ENCODE measurements around the gene REV3L.
A peak's percentile ranks its signal among the peaks of the same experiment; 100 is the strongest.
"Not testable (repeated sequence)": the region's sequence is repeated elsewhere in the genome, so short reads cannot be mapped to it uniquely, and the experiment has no call there.

REV3L gene

GRCh38 chr6:111297776-111298175 is 185.2 kb downstream of the REV3L start:
- Histone ChIP-seq H3K9me3 (ENCODE audit: control insufficient read depth, insufficient read depth, low read length) (no peaks in the 10 kb centered on the region), H3K79me2 (ENCODE audit: control insufficient read depth, low read length) (no peaks in the 10 kb centered on the region), H3K4me2 (ENCODE audit: low read length) (no peak overlapping the region), H3K36me3 (ENCODE audit: control insufficient read depth, low read length) (peaks cover 31% of the 10 kb centered on the region), H3F3A (ENCODE audit: control insufficient read depth, insufficient read depth) (0 out of 2 replicates have a peak, but pooled peaks cover 7% of the 10 kb centered on the region), H3K4me1 (ENCODE audit: control insufficient read depth, low read length) (peaks cover 12% of the 10 kb centered on the region), H3K27ac (ENCODE audit: low read depth, low read length) (no peak overlapping the region), H4K20me1 (ENCODE audit: control insufficient read depth, insufficient read depth, low read depth, low read length) (no peaks in the 10 kb centered on the region), H3K27me3 (ENCODE audit: control insufficient read depth, low read length) (no peaks in the 10 kb centered on the region), H3K9me2 (replicated peaks; ENCODE audit: control insufficient read depth, low read length) (no peaks in the 10 kb centered on the region), H3K4me3 (ENCODE audit: low read length) (no peak overlapping the region)
- TF ChIP-seq CTCF (IDR thresholded peaks at IDR 0.05; ENCODE audit: low read depth, low read length, poor library complexity, severe bottlenecking): no peak
- no peak for TF ChIP-seq EZH2phosphoT487 (IDR thresholded peaks at IDR 0.05; ENCODE audit: borderline replicate concordance, low read length)

- TF ChIP-seq CTCF (IDR thresholded peaks at IDR 0.05; ENCODE audit: low read depth, low read length, poor library complexity, severe bottlenecking): no peak
- no peak for TF ChIP-seq EZH2phosphoT487 (IDR thresholded peaks at IDR 0.05; ENCODE audit: borderline replicate concordance, low read length)
- Histone ChIP-seq H3K79me2 (ENCODE audit: control insufficient read depth, low read length) (no peaks in the 10 kb centered on the region), H3K27ac (ENCODE audit: low read depth, low read length) (no peak overlapping the region), H3K4me2 (ENCODE audit: low read length) (no peak overlapping the region), H4K20me1 (ENCODE audit: control insufficient read depth, insufficient read depth, low read depth, low read length) (no peaks in the 10 kb centered on the region), H3K4me3 (ENCODE audit: low read length) (no peak overlapping the region), H3K9me2 (replicated peaks; ENCODE audit: control insufficient read depth, low read length) (no peaks in the 10 kb centered on the region), H3K4me1 (ENCODE audit: control insufficient read depth, low read length) (no peaks in the 10 kb centered on the region), H3F3A (ENCODE audit: control insufficient read depth, insufficient read depth) (0 out of 2 replicates have a peak, but pooled peaks cover 6% of the 10 kb centered on the region), H3K9me3 (ENCODE audit: control insufficient read depth, insufficient read depth, low read length) (no peaks in the 10 kb centered on the region), H3K36me3 (ENCODE audit: control insufficient read depth, low read length) (peaks cover 19% of the 10 kb centered on the region), H3K27me3 (ENCODE audit: control insufficient read depth, low read length) (no peaks in the 10 kb centered on the region)
Observed at GRCh38 chr6:111294374-111294967, 188.5 kb downstream of the REV3L start.

- H4K20me1 ChIP-seq (ENCODE audit: control insufficient read depth, insufficient read depth, low read depth, low read length): no peaks in the 10 kb centered on the region
- no peak overlapping the region for H3K27ac ChIP-seq (ENCODE audit: low read depth, low read length)
- H3K4me3 ChIP-seq (ENCODE audit: low read length): no peak overlapping the region
- H3K27me3 ChIP-seq (ENCODE audit: control insufficient read depth, low read length): no peaks in the 10 kb centered on the region
- H3F3A ChIP-seq (ENCODE audit: control insufficient read depth, insufficient read depth): no peaks in the 10 kb centered on the region
- H3K9me3 ChIP-seq (ENCODE audit: control insufficient read depth, insufficient read depth, low read length): no peaks in the 10 kb centered on the region
- 0 out of 2 replicates have a peak, but pooled peaks cover 3% of the 10 kb centered on the region for H3K36me3 ChIP-seq (ENCODE audit: control insufficient read depth, low read length)
- H3K9me2 ChIP-seq (replicated peaks; ENCODE audit: control insufficient read depth, low read length): no peaks in the 10 kb centered on the region
- no peak overlapping the region for H3K4me2 ChIP-seq (ENCODE audit: low read length)
- H3K4me1 ChIP-seq (ENCODE audit: control insufficient read depth, low read length): no peaks in the 10 kb centered on the region
- H3K79me2 ChIP-seq (ENCODE audit: control insufficient read depth, low read length): no peaks in the 10 kb centered on the region
- no peak for TF ChIP-seq EZH2phosphoT487 (IDR thresholded peaks at IDR 0.05; ENCODE audit: borderline replicate concordance, low read length)
- no peak for TF ChIP-seq CTCF (IDR thresholded peaks at IDR 0.05; ENCODE audit: low read depth, low read length, poor library complexity, severe bottlenecking)
Observed at GRCh38 chr6:111291336-111292259, 191.4 kb downstream of the REV3L start.

- H3K36me3 ChIP-seq (ENCODE audit: control insufficient read depth, low read length); H3K4me1 ChIP-seq (ENCODE audit: control insufficient read depth, low read length); H3F3A ChIP-seq (ENCODE audit: control insufficient read depth, insufficient read depth); H3K4me3 ChIP-seq (ENCODE audit: low read length); H3K79me2 ChIP-seq (ENCODE audit: control insufficient read depth, low read length); H4K20me1 ChIP-seq (ENCODE audit: control insufficient read depth, insufficient read depth, low read depth, low read length); H3K27ac ChIP-seq (ENCODE audit: low read depth, low read length); H3K9me2 ChIP-seq (replicated peaks; ENCODE audit: control insufficient read depth, low read length); H3K9me3 ChIP-seq (ENCODE audit: control insufficient read depth, insufficient read depth, low read length); H3K27me3 ChIP-seq (ENCODE audit: control insufficient read depth, low read length); H3K4me2 ChIP-seq (ENCODE audit: low read length): not testable (repeated sequence)
Observed at GRCh38 chr6:111290689-111291335, 192.2 kb downstream of the REV3L start.

- H3K27ac ChIP-seq (ENCODE audit: low read depth, low read length): 0 out of 2 replicates have a peak overlapping the region, but pooled peaks have one; percentile 19
- H4K20me1 ChIP-seq (ENCODE audit: control insufficient read depth, insufficient read depth, low read depth, low read length): not testable (repeated sequence)
- H3K4me2 ChIP-seq (ENCODE audit: low read length): peak overlapping the region; percentile 37; the same call in 1 of the 2 replicates
Observed at GRCh38 chr6:111284356-111284755, 198.7 kb downstream of the REV3L start.

More at GRCh38 chr6:111284356-111284755, 198.7 kb downstream of the REV3L start:
- 0 out of 2 replicates have a peak overlapping the region, but pooled peaks have one; percentile 8 for H3K4me3 ChIP-seq (ENCODE audit: low read length)
- H3K9me3 ChIP-seq (ENCODE audit: control insufficient read depth, insufficient read depth, low read length); H3K79me2 ChIP-seq (ENCODE audit: control insufficient read depth, low read length); H3K27me3 ChIP-seq (ENCODE audit: control insufficient read depth, low read length); H3F3A ChIP-seq (ENCODE audit: control insufficient read depth, insufficient read depth); H3K9me2 ChIP-seq (replicated peaks; ENCODE audit: control insufficient read depth, low read length): not testable (repeated sequence)
- H3K4me1 ChIP-seq (ENCODE audit: control insufficient read depth, low read length): peaks cover 17% of the 10 kb centered on the region
- peaks cover 23% of the 10 kb centered on the region for H3K36me3 ChIP-seq (ENCODE audit: control insufficient read depth, low read length)
